HL-60/S4 treated with phorbol 12-myristate 13-acetate at 8.2 ng/mL for 4 days and 3 days (cell line): ENCODE results near the gene TTC33.
"Not testable (repeated sequence)": the region's sequence is repeated elsewhere in the genome, so short reads cannot be mapped to it uniquely, and the experiment has no call there.

Experiments used
- in situ Hi-C: fragments of 300-500 bp; cut with MboI; formaldehyde crosslinking; loops from 2 replicates; pipeline ENCODE4 v1.15.0; 2022; ENCODE audit warnings: low sequenced_read_pairs

The TTC33 gene

GRCh38 chr5:40585537-40586267 is 170.1 kb downstream of the TTC33 start:
- in situ Hi-C loops: no loop called here

GRCh38 chr5:40584054-40584453 is 171.7 kb downstream of the TTC33 start:
- in situ Hi-C loops: no loop called here

GRCh38 chr5:40578501-40579451 is 177.0 kb downstream of the TTC33 start:
- in situ Hi-C loops: no loop called here

GRCh38 chr5:40577718-40578117 is 178.0 kb downstream of the TTC33 start:
- in situ Hi-C loops: no loop called here

- in situ Hi-C loops: no loop called here
Observed at GRCh38 chr5:40575921-40576320, 179.8 kb downstream of the TTC33 start.

GRCh38 chr5:40575411-40575810 is 180.3 kb downstream of the TTC33 start:
- in situ Hi-C loops: no loop called here

- in situ Hi-C loops: no loop called here
Observed at GRCh38 chr5:40572937-40573336, 182.8 kb downstream of the TTC33 start.

- in situ Hi-C loops: no loop called here
Observed at GRCh38 chr5:40572391-40572790, 183.4 kb downstream of the TTC33 start.

- in situ Hi-C loops: no loop called here
Observed at GRCh38 chr5:40571729-40572128, 184.0 kb downstream of the TTC33 start.

- in situ Hi-C loops: no loop called here
Observed at GRCh38 chr5:40570408-40571129, 185.2 kb downstream of the TTC33 start.

- in situ Hi-C loops: no loop called here
Observed at GRCh38 chr5:40569546-40570270, 186.1 kb downstream of the TTC33 start.

GRCh38 chr5:40568548-40568947 is 187.2 kb downstream of the TTC33 start:
- in situ Hi-C loops: no loop called here

GRCh38 chr5:40563173-40563572 is 192.6 kb downstream of the TTC33 start:
- in situ Hi-C loops: not testable (repeated sequence)

- in situ Hi-C loops: no loop called here
Observed at GRCh38 chr5:40560474-40561110, 195.2 kb downstream of the TTC33 start.

- in situ Hi-C loops: no loop called here
Observed at GRCh38 chr5:40559306-40559705, 196.5 kb downstream of the TTC33 start.

- in situ Hi-C loops: no loop called here
Observed at GRCh38 chr5:40557501-40557900, 198.3 kb downstream of the TTC33 start.

GRCh38 chr5:40556811-40557210 is 198.9 kb downstream of the TTC33 start:
- in situ Hi-C loops: no loop called here

GRCh38 chr5:40555886-40556285 is 199.9 kb downstream of the TTC33 start:
- in situ Hi-C loops: no loop called here

GRCh38 chr5:40554813-40555212 is 200.9 kb downstream of the TTC33 start:
- in situ Hi-C loops: no loop called here

- in situ Hi-C loops: no loop called here
Observed at GRCh38 chr5:40554054-40554453, 201.7 kb downstream of the TTC33 start.
